Right ventricle myocardium superior (tissue), 1 donor: Measurements from ENCODE around the gene ERBB3. TPM values are rescaled to one million over a fixed set of nuclear protein-coding genes. Genes with fewer than 3 reads are reported as not detected.

Source experiments
- ATAC-seq: fragments of 200-7000 bp; cut with Tn5 transposase; one replicate; pipeline ENCODE4 v1.9.1; 2020; ENCODE audit warnings: mild to moderate bottlenecking; ENCODE audit not compliant: poor library complexity
- DNase-seq: peaks from one replicate; pipeline ENCODE4 v3.0.0-alpha.2; 2020
- intact Hi-C: fragments of 100-400 bp; cut with DNase I; formaldehyde crosslinking; loops from one replicate; pipeline ENCODE4 v1.11.2; 2022
- total RNA-seq: library from RNA; stranded (reverse); fragmentation: NEBNext Ultra II Directional; extraction: Animal tissue kit (Norgen Biotek cat#: 25700); gene quantifications from one replicate; pipeline ENCODE4 v1.2.1, GENCODE V29; 2021
- donor health status: DM: no; HTN: yes; CAD: no; lungs with severe emphysema.

Gene ERBB3
- total RNA-seq, 1 donor from 2014 or later: 4.8 TPM

GRCh38 chr12:56152132-56152755 lies 72.3 kb downstream of the ERBB3 start, which contains the start of gene MYL6B:
Gene MYL6B (plus strand): TSS chr12:56152587. CDS start chr12:56153919, 1,332 bp downstream.
- peak; percentile 97 for ATAC-seq
- intact Hi-C loops: no loop called here
- DNase-seq: peak; percentile 97

Other genes with a start within 250 kb of the ERBB3 start
- gene MMP19, start 237.2 kb upstream of the ERBB3 start, total RNA-seq: 3.4 TPM
- 14.3 TPM for gene PYM1, start 152.3 kb upstream of the ERBB3 start, total RNA-seq
- gene DGKA, start 149.0 kb upstream of the ERBB3 start, total RNA-seq: 9.5 TPM
- gene PMEL, start 114.1 kb upstream of the ERBB3 start, total RNA-seq: 0.83 TPM
- 7.9 TPM for gene CDK2, start 113.3 kb upstream of the ERBB3 start, total RNA-seq
- gene RAB5B, start 106.1 kb upstream of the ERBB3 start, total RNA-seq: 111 TPM
- gene SUOX, start 82.9 kb upstream of the ERBB3 start, total RNA-seq: 29.7 TPM
- 7.0 TPM for gene IKZF4, start 59.1 kb upstream of the ERBB3 start, total RNA-seq
- 34.6 TPM for gene RPS26, start 38.2 kb upstream of the ERBB3 start, total RNA-seq
- gene PA2G4, start 24.4 kb downstream of the ERBB3 start, total RNA-seq: 68.0 TPM
- 1,888 TPM for gene RPL41, start 36.5 kb downstream of the ERBB3 start, total RNA-seq
- 5.8 TPM for gene ZC3H10, start 38.1 kb downstream of the ERBB3 start, total RNA-seq
- gene ESYT1, start 48.1 kb downstream of the ERBB3 start, total RNA-seq: 27.0 TPM
- 42.7 TPM for gene MYL6B, start 72.4 kb downstream of the ERBB3 start, total RNA-seq
- 513 TPM for gene MYL6, start 78.2 kb downstream of the ERBB3 start, total RNA-seq
- 63.4 TPM for gene SMARCC2, start 109.3 kb downstream of the ERBB3 start, total RNA-seq
- 48.1 TPM for gene RNF41, start 141.8 kb downstream of the ERBB3 start, total RNA-seq
- 18.8 TPM for gene NABP2, start 144.2 kb downstream of the ERBB3 start, total RNA-seq
- gene SLC39A5, start 149.9 kb downstream of the ERBB3 start, total RNA-seq: not detected
- gene ANKRD52, start 178.2 kb downstream of the ERBB3 start, total RNA-seq: 24.6 TPM
- 153 TPM for gene COQ10A, start 186.8 kb downstream of the ERBB3 start, total RNA-seq
- 779 TPM for gene CS, start 220.2 kb downstream of the ERBB3 start, total RNA-seq
- 31.2 TPM for gene CNPY2, start 235.8 kb downstream of the ERBB3 start, total RNA-seq